CD1c-positive myeloid dendritic cell (primary cell): Measurements from ENCODE around the gene TNFAIP2.
A peak's percentile ranks its signal among the peaks of the same experiment; 100 is the strongest.
"Not testable (repeated sequence)": the region's sequence is repeated elsewhere in the genome, so short reads cannot be mapped to it uniquely, and the experiment has no call there.

Source experiments
- DNase-seq: peaks from one replicate; pipeline ENCODE4 v3.0.0-alpha.2; 2016; ENCODE audit errors: extremely low spot score

TNFAIP2 gene

GRCh38 chr14:103135333-103136260, 12.3 kb downstream of the TNFAIP2 start:
- no peak for DNase-seq

- peak; percentile 29 for DNase-seq
These were observed 13.4 kb downstream of the TNFAIP2 start for GRCh38 chr14:103136388-103137271.

- DNase-seq, result no peak
These were observed 14.5 kb downstream of the TNFAIP2 start for GRCh38 chr14:103137689-103138300.

- peak; percentile 63 for DNase-seq
These were observed 15.3 kb downstream of the TNFAIP2 start for GRCh38 chr14:103138301-103139131.

- no peak for DNase-seq
These were observed 16.1 kb downstream of the TNFAIP2 start for GRCh38 chr14:103139132-103140025.

- DNase-seq, result no peak
These were observed 17.3 kb downstream of the TNFAIP2 start for GRCh38 chr14:103140316-103141109.

- peak; percentile 48 for DNase-seq
These were observed 18.0 kb downstream of the TNFAIP2 start for GRCh38 chr14:103141117-103141796.

GRCh38 chr14:103142026-103142425, 18.8 kb downstream of the TNFAIP2 start:
- no peak for DNase-seq

GRCh38 chr14:103142721-103143302, 19.6 kb downstream of the TNFAIP2 start:
- no peak for DNase-seq

- no peak for DNase-seq
These were observed 20.2 kb downstream of the TNFAIP2 start for GRCh38 chr14:103143506-103143905.

GRCh38 chr14:103144085-103144484, 20.8 kb downstream of the TNFAIP2 start:
- DNase-seq, result no peak

- no peak for DNase-seq
These were observed 23.0 kb downstream of the TNFAIP2 start for GRCh38 chr14:103146141-103146709.

GRCh38 chr14:103149351-103150237, 26.3 kb downstream of the TNFAIP2 start:
- DNase-seq, result no peak

- no peak for DNase-seq
These were observed 28.1 kb downstream of the TNFAIP2 start for GRCh38 chr14:103151270-103151945.

- peak; percentile 75 for DNase-seq
These were observed 31.7 kb downstream of the TNFAIP2 start for GRCh38 chr14:103155010-103155409.

- DNase-seq, result not testable (repeated sequence)
These were observed 32.2 kb downstream of the TNFAIP2 start for GRCh38 chr14:103155416-103155815.
